Measurements from ENCODE around the gene ZNF662.
A peak's percentile ranks its signal among the peaks of the same experiment; 100 is the strongest.

- TF ChIP-seq CTCF (IDR thresholded peaks at IDR 0.05) (no peak), POLR2A (IDR thresholded peaks at IDR 0.05) (peak; percentile 20)
Observed at GRCh38 chr3:42906070-42906847, at the start of gene ZNF662.

Measured in right lobe of liver (tissue), 4 donors.